ENCODE results near the gene LTBP1. TPM values are rescaled to one million over a fixed set of nuclear protein-coding genes. Genes with fewer than 3 reads are reported as not detected.

LTBP1 gene
- total and polyA plus RNA-seq, 2 of the 13 experiments (the other 11 are each of a cell fraction or from before 2014, with no cell fraction given) = 0.12 to 0.22 TPM

DNA sequence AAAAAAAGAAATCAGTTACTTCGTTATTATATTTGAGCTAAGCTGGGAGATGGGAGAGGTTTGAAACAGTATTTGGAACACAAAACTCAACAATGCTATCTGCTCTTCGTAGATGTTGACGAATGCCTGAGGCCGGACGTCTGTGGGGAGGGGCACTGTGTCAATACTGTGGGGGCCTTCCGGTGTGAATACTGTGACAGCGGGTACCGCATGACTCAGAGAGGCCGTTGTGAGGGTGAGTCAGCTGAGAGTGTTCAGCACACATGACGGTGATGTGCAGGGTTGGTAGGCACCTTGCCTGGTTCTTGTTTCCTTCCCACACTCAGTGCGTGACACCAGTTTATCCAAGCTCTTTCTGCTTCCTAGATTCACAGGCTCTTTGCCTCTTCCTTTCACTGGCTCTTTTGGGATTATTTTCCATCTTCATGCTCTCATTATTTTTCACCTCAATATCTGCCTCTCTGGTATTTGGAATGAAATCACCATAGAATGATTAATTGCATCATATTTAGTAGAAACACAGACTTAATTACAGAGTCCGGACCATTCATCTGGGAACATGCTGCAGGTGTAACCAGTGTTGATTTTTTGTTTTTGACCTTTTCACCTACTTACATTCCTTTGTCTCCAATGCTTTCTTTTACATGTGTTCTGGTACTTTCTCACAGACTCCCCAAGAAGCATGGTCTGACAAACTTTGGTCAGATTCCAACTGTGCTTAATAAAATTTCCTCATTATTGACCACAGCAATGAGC lies 329.1 kb downstream of the LTBP1 start (continued):
- TF ChIP-seq SMYD3 (CRISPR knock-in tag; IDR thresholded peaks at IDR 0.05) (no peak), ZNF101 (CRISPR knock-in tag; IDR thresholded peaks at IDR 0.05; ENCODE audit: borderline replicate concordance, low read depth) (no peak), ZBTB37 (CRISPR knock-in tag; IDR thresholded peaks at IDR 0.05) (no peak), RARA (CRISPR knock-in tag; IDR thresholded peaks at IDR 0.05) (peak; percentile 75), HDAC1 (CRISPR knock-in tag; IDR thresholded peaks at IDR 0.05) (no peak), CEBPB (IDR thresholded peaks at IDR 0.05; ENCODE audit: borderline replicate concordance, low read depth, low read length) (0 out of 2 replicates have a peak, but pooled peaks have one; percentile 10), ZNF740 (CRISPR knock-in tag; IDR thresholded peaks at IDR 0.05) (no peak), ZFP82 (CRISPR knock-in tag; IDR thresholded peaks at IDR 0.05; ENCODE audit: borderline replicate concordance) (no peak), CENPT (CRISPR knock-in tag; IDR thresholded peaks at IDR 0.05; ENCODE audit: low read depth) (no peak), ZNF446 (CRISPR knock-in tag; IDR thresholded peaks at IDR 0.05) (no peak), MED8 (CRISPR knock-in tag; IDR thresholded peaks at IDR 0.05; ENCODE audit: insufficient replicate concordance) (no peak), ERF (CRISPR knock-in tag; IDR thresholded peaks at IDR 0.05) (no peak), ESRRA (CRISPR knock-in tag; IDR thresholded peaks at IDR 0.05; ENCODE audit: low read depth) (no peak), ZNF792 (CRISPR knock-in tag; IDR thresholded peaks at IDR 0.05) (peak; percentile 62; the same call in 1 of the 2 replicates), NR2F6 (IDR thresholded peaks at IDR 0.05) (no peak), NR2F6 (CRISPR knock-in tag; IDR thresholded peaks at IDR 0.05) (no peak), DDIT3 (CRISPR knock-in tag; IDR thresholded peaks at IDR 0.05) (no peak), SALL1 (CRISPR knock-in tag; IDR thresholded peaks at IDR 0.05) (peak; percentile 78), MAFG (CRISPR knock-in tag; IDR thresholded peaks at IDR 0.05) (no peak), FOXA1 (IDR thresholded peaks at IDR 0.05) (no peak), FOXA1 (CRISPR knock-in tag; IDR thresholded peaks at IDR 0.05) (peak; percentile 87), AGO2 (optimal IDR thresholded peaks at IDR 0.05; ENCODE audit: low read depth, low read length) (no peak)
- TF ChIP-seq, protein P1, sequence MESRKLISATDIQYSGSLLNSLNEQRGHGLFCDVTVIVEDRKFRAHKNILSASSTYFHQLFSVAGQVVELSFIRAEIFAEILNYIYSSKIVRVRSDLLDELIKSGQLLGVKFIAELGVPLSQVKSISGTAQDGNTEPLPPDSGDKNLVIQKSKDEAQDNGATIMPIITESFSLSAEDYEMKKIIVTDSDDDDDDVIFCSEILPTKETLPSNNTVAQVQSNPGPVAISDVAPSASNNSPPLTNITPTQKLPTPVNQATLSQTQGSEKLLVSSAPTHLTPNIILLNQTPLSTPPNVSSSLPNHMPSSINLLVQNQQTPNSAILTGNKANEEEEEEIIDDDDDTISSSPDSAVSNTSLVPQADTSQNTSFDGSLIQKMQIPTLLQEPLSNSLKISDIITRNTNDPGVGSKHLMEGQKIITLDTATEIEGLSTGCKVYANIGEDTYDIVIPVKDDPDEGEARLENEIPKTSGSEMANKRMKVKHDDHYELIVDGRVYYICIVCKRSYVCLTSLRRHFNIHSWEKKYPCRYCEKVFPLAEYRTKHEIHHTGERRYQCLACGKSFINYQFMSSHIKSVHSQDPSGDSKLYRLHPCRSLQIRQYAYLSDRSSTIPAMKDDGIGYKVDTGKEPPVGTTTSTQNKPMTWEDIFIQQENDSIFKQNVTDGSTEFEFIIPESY (CRISPR knock-in tag; IDR thresholded peaks at IDR 0.05) = no peak
- TF ChIP-seq, protein P2, sequence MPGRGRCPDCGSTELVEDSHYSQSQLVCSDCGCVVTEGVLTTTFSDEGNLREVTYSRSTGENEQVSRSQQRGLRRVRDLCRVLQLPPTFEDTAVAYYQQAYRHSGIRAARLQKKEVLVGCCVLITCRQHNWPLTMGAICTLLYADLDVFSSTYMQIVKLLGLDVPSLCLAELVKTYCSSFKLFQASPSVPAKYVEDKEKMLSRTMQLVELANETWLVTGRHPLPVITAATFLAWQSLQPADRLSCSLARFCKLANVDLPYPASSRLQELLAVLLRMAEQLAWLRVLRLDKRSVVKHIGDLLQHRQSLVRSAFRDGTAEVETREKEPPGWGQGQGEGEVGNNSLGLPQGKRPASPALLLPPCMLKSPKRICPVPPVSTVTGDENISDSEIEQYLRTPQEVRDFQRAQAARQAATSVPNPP (CRISPR knock-in tag; IDR thresholded peaks at IDR 0.05) = no peak
- TF ChIP-seq, protein P3, sequence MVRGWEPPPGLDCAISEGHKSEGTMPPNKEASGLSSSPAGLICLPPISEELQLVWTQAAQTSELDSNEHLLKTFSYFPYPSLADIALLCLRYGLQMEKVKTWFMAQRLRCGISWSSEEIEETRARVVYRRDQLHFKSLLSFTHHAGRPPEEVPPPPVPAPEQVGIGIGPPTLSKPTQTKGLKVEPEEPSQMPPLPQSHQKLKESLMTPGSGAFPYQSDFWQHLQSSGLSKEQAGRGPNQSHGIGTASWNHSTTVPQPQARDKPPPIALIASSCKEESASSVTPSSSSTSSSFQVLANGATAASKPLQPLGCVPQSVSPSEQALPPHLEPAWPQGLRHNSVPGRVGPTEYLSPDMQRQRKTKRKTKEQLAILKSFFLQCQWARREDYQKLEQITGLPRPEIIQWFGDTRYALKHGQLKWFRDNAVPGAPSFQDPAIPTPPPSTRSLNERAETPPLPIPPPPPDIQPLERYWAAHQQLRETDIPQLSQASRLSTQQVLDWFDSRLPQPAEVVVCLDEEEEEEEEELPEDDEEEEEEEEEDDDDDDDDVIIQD (CRISPR knock-in tag; IDR thresholded peaks at IDR 0.05; ENCODE audit: low read depth) = peak; percentile 85

Data from HepG2 (cell line).